DOHH2 (cell line): ENCODE measurements around the gene GRM2.

Source experiments
- H3F3A ChIP-seq: fragments of 200-600 bp; sonication (generic), shearing (Covaris generic); 2 replicates; pipeline ENCODE4 v1.6.0; 2016; ENCODE audit warnings: antibody characterized with exemption, mild to moderate bottlenecking; ENCODE audit not compliant: control insufficient read depth, insufficient read depth
- H3K27ac ChIP-seq: fragments of 200-600 bp; sonication (generic); 2 replicates; pipeline ENCODE4 v1.5.1; 2014; ENCODE audit warnings: low read depth, mild to moderate bottlenecking, low read length, moderate library complexity
- H3K27me3 ChIP-seq: fragments of 200-600 bp; sonication (generic); 2 replicates; pipeline ENCODE4 v1.6.1; 2014; ENCODE audit warnings: mild to moderate bottlenecking, low read length, mixed read lengths; ENCODE audit not compliant: control insufficient read depth
- H3K36me3 ChIP-seq: fragments of 200-600 bp; sonication (generic); 2 replicates; pipeline ENCODE4 v1.6.1; 2014; ENCODE audit warnings: mild to moderate bottlenecking, low read length, moderate library complexity, mixed read lengths; ENCODE audit not compliant: control insufficient read depth
- H3K4me1 ChIP-seq: fragments of 200-600 bp; sonication (generic); 2 replicates; pipeline ENCODE4 v1.6.1; 2014; ENCODE audit warnings: mild to moderate bottlenecking, low read length, mixed read lengths; ENCODE audit not compliant: control insufficient read depth
- H3K4me2 ChIP-seq: fragments of 200-600 bp; sonication (generic); 2 replicates; pipeline ENCODE4 v1.6.0; 2014; ENCODE audit warnings: mild to moderate bottlenecking, low read length, moderate library complexity
- H3K4me3 ChIP-seq: fragments of 200-600 bp; sonication (generic); 2 replicates; pipeline ENCODE4 v1.5.1; 2014; ENCODE audit warnings: mild to moderate bottlenecking, low read length, mixed read lengths
- H3K79me2 ChIP-seq: fragments of 200-600 bp; sonication (generic); 2 replicates; pipeline ENCODE4 v1.6.1; 2014; ENCODE audit warnings: mild to moderate bottlenecking, low read length, mixed read lengths; ENCODE audit not compliant: control insufficient read depth
- H3K9me2 ChIP-seq: fragments of 200-600 bp; sonication (generic); replicated peaks from 2 replicates; pipeline ENCODE4 v1.6.1; 2014; ENCODE audit warnings: mild to moderate bottlenecking, low read length, mixed read lengths; ENCODE audit not compliant: control insufficient read depth
- H3K9me3 ChIP-seq: fragments of 200-600 bp; sonication (generic); 2 replicates; pipeline ENCODE4 v1.6.1; 2014; ENCODE audit warnings: antibody characterized with exemption, low read length, mixed read lengths; ENCODE audit not compliant: control insufficient read depth, insufficient read depth
- H4K20me1 ChIP-seq: fragments of 200-600 bp; sonication (generic); 2 replicates; pipeline ENCODE4 v1.6.0; 2014; ENCODE audit warnings: low read depth, mild to moderate bottlenecking, antibody characterized with exemption, low read length, moderate library complexity; ENCODE audit not compliant: control insufficient read depth, insufficient read depth
- CTCF ChIP-seq: fragments of 200-600 bp; sonication (generic); IDR thresholded peaks from one replicate; pipeline ENCODE4 v1.5.1; 2014; ENCODE audit warnings: antibody characterized with exemption, mild to moderate bottlenecking, low read depth, low read length; ENCODE audit not compliant: poor library complexity, severe bottlenecking
- EZH2phosphoT487 ChIP-seq: fragments of 200-600 bp; sonication (generic); IDR thresholded peaks from 2 replicates; pipeline ENCODE4 v1.6.1; 2017; ENCODE audit warnings: borderline replicate concordance, mild to moderate bottlenecking, antibody characterized with exemption, low read length, moderate library complexity, mixed read lengths

Gene GRM2

GRCh38 chr3:51712963-51713362, 6.1 kb downstream of the GRM2 start:
- no peaks in the 10 kb centered on the region for H3K9me2 ChIP-seq
- no peaks in the 10 kb centered on the region for H3K79me2 ChIP-seq
- no peaks in the 10 kb centered on the region for H3K27me3 ChIP-seq
- no peak overlapping the region for H3K4me2 ChIP-seq
- H3K4me1 ChIP-seq = peaks cover 11% of the 10 kb centered on the region; the same call in 1 of the 2 replicates
- no peaks in the 10 kb centered on the region for H4K20me1 ChIP-seq
- TF ChIP-seq CTCF = no peak
- no peak for TF ChIP-seq EZH2phosphoT487
- H3K4me3 ChIP-seq = no peak overlapping the region
- H3K27ac ChIP-seq = no peak overlapping the region
- no peaks in the 10 kb centered on the region for H3F3A ChIP-seq
- no peaks in the 10 kb centered on the region for H3K36me3 ChIP-seq
- H3K9me3 ChIP-seq = no peaks in the 10 kb centered on the region

DNA sequence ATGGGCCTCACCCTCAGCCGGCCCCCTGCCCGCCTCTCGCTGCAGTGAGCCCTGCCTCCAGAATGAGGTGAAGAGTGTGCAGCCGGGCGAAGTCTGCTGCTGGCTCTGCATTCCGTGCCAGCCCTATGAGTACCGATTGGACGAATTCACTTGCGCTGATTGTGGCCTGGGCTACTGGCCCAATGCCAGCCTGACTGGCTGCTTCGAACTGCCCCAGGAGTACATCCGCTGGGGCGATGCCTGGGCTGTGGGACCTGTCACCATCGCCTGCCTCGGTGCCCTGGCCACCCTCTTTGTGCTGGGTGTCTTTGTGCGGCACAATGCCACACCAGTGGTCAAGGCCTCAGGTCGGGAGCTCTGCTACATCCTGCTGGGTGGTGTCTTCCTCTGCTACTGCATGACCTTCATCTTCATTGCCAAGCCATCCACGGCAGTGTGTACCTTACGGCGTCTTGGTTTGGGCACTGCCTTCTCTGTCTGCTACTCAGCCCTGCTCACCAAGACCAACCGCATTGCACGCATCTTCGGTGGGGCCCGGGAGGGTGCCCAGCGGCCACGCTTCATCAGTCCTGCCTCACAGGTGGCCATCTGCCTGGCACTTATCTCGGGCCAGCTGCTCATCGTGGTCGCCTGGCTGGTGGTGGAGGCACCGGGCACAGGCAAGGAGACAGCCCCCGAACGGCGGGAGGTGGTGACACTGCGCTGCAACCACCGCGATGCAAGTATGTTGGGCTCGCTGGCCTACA, 8.5 kb downstream of the GRM2 start:
- Histone ChIP-seq H3K36me3 (no peaks in the 10 kb centered on the region), H3F3A (no peaks in the 10 kb centered on the region), H4K20me1 (no peaks in the 10 kb centered on the region), H3K27ac (no peak overlapping the region), H3K27me3 (no peaks in the 10 kb centered on the region), H3K79me2 (no peaks in the 10 kb centered on the region), H3K4me2 (no peak overlapping the region), H3K9me3 (no peaks in the 10 kb centered on the region), H3K9me2 (no peaks in the 10 kb centered on the region), H3K4me1 (peaks cover 28% of the 10 kb centered on the region), H3K4me3 (no peak overlapping the region)
- TF ChIP-seq CTCF (no peak), EZH2phosphoT487 (no peak)

DNA sequence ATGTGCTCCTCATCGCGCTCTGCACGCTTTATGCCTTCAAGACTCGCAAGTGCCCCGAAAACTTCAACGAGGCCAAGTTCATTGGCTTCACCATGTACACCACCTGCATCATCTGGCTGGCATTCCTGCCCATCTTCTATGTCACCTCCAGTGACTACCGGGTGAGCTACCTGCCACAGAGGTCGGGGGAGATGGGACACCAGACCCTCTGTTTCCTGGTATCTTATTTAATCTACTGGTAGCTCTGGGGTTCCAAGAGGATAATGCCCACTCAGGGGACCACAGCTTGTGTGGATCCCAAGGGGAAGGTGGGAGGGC, 9.1 kb downstream of the GRM2 start:
- Histone ChIP-seq H3K4me2 (no peak overlapping the region), H3F3A (no peaks in the 10 kb centered on the region), H3K27ac (no peak overlapping the region), H3K27me3 (no peaks in the 10 kb centered on the region), H4K20me1 (no peaks in the 10 kb centered on the region), H3K36me3 (no peaks in the 10 kb centered on the region), H3K4me1 (peaks cover 34% of the 10 kb centered on the region), H3K9me3 (no peaks in the 10 kb centered on the region), H3K4me3 (no peak overlapping the region), H3K79me2 (no peaks in the 10 kb centered on the region), H3K9me2 (no peaks in the 10 kb centered on the region)
- TF ChIP-seq EZH2phosphoT487 = no peak
- no peak for TF ChIP-seq CTCF
